SK-N-MC (cell line): ENCODE measurements around the gene FERMT1.

Experiments used
- DNase-seq: peaks from one replicate; pipeline ENCODE4 v3.0.0-alpha.2; 2011; ENCODE audit warnings: low read depth, low spot score
- H3K27ac ChIP-seq: fragments of 200-600 bp; sonication (generic); 2 replicates; pipeline ENCODE4 v1.5.1; 2016; ENCODE audit warnings: mixed run types
- H3K36me3 ChIP-seq: fragments of 200-600 bp; sonication (generic); 2 replicates; pipeline ENCODE4 v1.6.1; 2017; ENCODE audit warnings: antibody characterized with exemption, low read length, mixed read lengths; ENCODE audit not compliant: insufficient read depth
- H3K4me3 ChIP-seq: fragments of 200-600 bp; sonication (generic); 2 replicates; pipeline ENCODE4 v1.5.1; 2016
- H3K9ac ChIP-seq: fragments of 200-600 bp; sonication (generic); 2 replicates; pipeline ENCODE4 v1.8.0; 2017; ENCODE audit warnings: mixed run types, mixed read lengths; ENCODE audit not compliant: insufficient read length
- H3K9me3 ChIP-seq: fragments of 200-600 bp; sonication (generic); 2 replicates; pipeline ENCODE4 v1.6.1; 2017; ENCODE audit warnings: low read depth, mild to moderate bottlenecking, antibody characterized with exemption, low read length, moderate library complexity, mixed read lengths
- EZH2 ChIP-seq: fragments of 200-600 bp; sonication (generic); IDR thresholded peaks from one replicate; pipeline ENCODE4 v1.6.1; 2017; ENCODE audit warnings: antibody characterized with exemption
- FOXP2 ChIP-seq: optimal IDR thresholded peaks from 2 replicates; pipeline ENCODE3; 2011; ENCODE audit warnings: mild to moderate bottlenecking, moderate library complexity; ENCODE audit not compliant: insufficient read depth; ENCODE audit errors: extremely low read length, control extremely low read depth
- POLR2AphosphoS5 ChIP-seq: IDR thresholded peaks from 2 replicates; pipeline ENCODE4 v1.6.1; 2012; ENCODE audit warnings: mild to moderate bottlenecking, low read depth, low read length, borderline replicate concordance

The FERMT1 gene

DNA sequence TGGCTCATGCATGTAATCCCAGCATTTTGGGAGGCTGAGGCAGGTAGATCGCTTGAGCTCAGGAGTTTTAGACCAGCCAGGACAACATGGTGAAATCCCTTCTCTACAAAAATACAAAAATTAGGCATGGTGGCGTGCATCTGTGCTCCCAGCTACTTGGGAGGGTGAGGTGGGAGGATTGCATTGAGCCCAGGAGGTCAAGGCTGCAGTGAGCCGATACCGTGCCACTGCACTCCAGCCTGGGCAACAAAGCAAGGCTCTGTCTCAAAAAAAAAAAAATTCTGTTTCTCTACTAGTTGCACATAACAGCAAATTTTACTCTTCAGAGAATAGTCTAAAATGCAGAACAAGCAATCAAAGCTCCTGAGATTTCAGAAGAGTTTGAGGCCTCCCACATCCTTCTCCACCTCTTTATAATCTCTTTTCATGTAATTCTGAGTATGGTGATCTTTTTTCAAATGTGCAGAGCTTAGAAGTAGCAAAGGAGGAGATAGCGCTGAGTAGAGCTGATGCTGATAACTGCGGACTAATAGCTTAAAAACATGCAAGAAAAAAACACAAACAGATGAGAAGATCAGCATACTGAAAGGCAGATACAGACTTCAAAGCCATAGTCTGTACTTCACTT, 92.3 kb downstream of the FERMT1 start:
- peaks cover 47% of the 10 kb centered on the region for H3K36me3 ChIP-seq
- no peak overlapping the region; the same call in 1 of the 2 replicates for H3K27ac ChIP-seq
- H3K4me3 ChIP-seq, result no peak overlapping the region
- no peak for DNase-seq
- no peaks in the 10 kb centered on the region for H3K9me3 ChIP-seq
- no peak for TF ChIP-seq POLR2AphosphoS5
- no peak for TF ChIP-seq FOXP2
- no peak for TF ChIP-seq EZH2
- H3K9ac ChIP-seq, result no peak overlapping the region

DNA sequence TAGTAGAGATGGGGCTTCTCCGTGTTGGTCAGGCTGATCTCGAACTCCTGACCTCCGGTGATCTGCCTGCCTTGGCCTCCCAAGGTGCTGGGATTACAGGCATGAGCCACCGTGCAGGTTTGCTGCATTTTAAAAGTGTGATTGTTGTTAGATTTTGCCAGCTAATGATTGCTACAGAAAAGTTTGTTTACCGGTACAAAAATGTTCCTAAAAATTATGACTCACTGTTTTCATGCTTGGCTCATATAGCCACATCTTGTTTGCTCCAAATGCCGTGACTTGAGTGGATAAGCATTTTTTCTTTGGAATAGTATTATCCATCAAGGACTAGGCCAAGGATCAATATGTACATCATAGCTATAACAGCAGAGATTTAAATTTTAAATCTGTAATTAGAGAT, 93.3 kb downstream of the FERMT1 start:
- H3K36me3 ChIP-seq, result peaks cover 53% of the 10 kb centered on the region
- H3K4me3 ChIP-seq, result no peak overlapping the region
- no peak for DNase-seq
- H3K9me3 ChIP-seq, result 0 out of 2 replicates have a peak, but pooled peaks cover 4% of the 10 kb centered on the region
- TF ChIP-seq FOXP2, result no peak
- no peak for TF ChIP-seq EZH2
- TF ChIP-seq POLR2AphosphoS5, result no peak
- no peak overlapping the region for H3K9ac ChIP-seq
- no peak overlapping the region for H3K27ac ChIP-seq

DNA sequence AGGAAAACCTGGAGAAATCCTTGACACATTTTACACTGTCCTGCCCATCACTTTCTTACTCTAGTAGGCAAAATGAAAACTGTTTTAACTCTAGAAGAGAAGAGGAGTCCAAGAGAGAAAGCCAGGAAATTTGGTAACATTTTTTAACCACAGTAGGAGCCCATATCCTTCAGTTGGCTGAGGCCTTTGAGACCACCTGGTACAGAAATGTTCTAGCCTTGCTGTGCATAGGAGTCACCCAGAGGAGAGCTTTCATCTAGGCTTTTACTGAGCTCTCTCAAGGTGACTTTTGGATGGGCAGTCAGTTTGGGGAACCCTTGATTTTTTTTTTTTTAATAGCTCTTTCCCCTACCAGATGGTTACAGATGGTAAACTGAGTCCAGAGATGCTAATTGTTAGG, 94.0 kb downstream of the FERMT1 start:
- Histone ChIP-seq H3K4me3 (no peak overlapping the region), H3K9ac (no peak overlapping the region), H3K36me3 (peaks cover 53% of the 10 kb centered on the region), H3K9me3 (0 out of 2 replicates have a peak, but pooled peaks cover 4% of the 10 kb centered on the region), H3K27ac (no peak overlapping the region)
- TF ChIP-seq POLR2AphosphoS5, result no peak
- TF ChIP-seq EZH2, result no peak
- no peak for TF ChIP-seq FOXP2
- no peak for DNase-seq

- Histone ChIP-seq H3K27ac (no peak overlapping the region), H3K9me3 (peaks cover 12% of the 10 kb centered on the region; the same call in 1 of the 2 replicates), H3K9ac (no peak overlapping the region), H3K36me3 (peaks cover 60% of the 10 kb centered on the region), H3K4me3 (no peak overlapping the region)
- DNase-seq, result no peak
- TF ChIP-seq POLR2AphosphoS5 (no peak), EZH2 (no peak), FOXP2 (no peak)
Measured at GRCh38 chr20:6026051-6026450, 96.8 kb downstream of the FERMT1 start.
